Stimulated activated effector memory CD8-positive, alpha-beta T cell treated with anti-CD3 and anti-CD28 coated beads, Interleukin-12 subunit alpha, Interleukin-12 subunit beta, amount 100 ng/mL, for 72 hours (primary cell): ENCODE data around the gene KRTAP20-1.

Experiments
- ATAC-seq: fragments of 150-1000 bp; cut with Tn5 transposase; 2 replicates; pipeline ENCODE4 v1.10.0; 2021
- DNase-seq, 2 donors: peaks; one replicate each; pipeline ENCODE4 v3.0.0; 2021 to 2022; ENCODE audit warnings: low spot score in 2 of 2
- H3K27ac Mint-ChIP-seq: one replicate; pipeline ENCODE4 v1.8.0; 2022; ENCODE audit warnings: mild to moderate bottlenecking, mixed read lengths
- H3K36me3 Mint-ChIP-seq: one replicate; pipeline ENCODE4 v1.8.0; 2022; ENCODE audit warnings: mild to moderate bottlenecking, mixed read lengths
- H3K4me1 Mint-ChIP-seq: one replicate; pipeline ENCODE4 v1.8.0; 2022; ENCODE audit warnings: mixed read lengths
- H3K4me3 Mint-ChIP-seq: one replicate; pipeline ENCODE4 v1.8.0; 2022; ENCODE audit warnings: mild to moderate bottlenecking, mixed read lengths
- H3K9me3 Mint-ChIP-seq: one replicate; pipeline ENCODE4 v1.8.0; 2022; ENCODE audit warnings: mixed read lengths

KRTAP20-1 gene

GRCh38 chr21:30616125-30616524, at the start of gene KRTAP20-1:
TSS of gene KRTAP20-1 (plus strand) at chr21:30616425. CDS start at chr21:30616455, 30 bp downstream.
- no peak within 1 kb of the TSS for H3K27ac Mint-ChIP-seq
- ATAC-seq = no peak
- no peaks in the 10 kb centered on the region for H3K9me3 Mint-ChIP-seq
- no peak within 1 kb of the TSS for H3K4me3 Mint-ChIP-seq
- H3K4me1 Mint-ChIP-seq = no peaks in the 10 kb centered on the region
- no peak for DNase-seq
- no peaks in the 10 kb centered on the region for H3K36me3 Mint-ChIP-seq

- Mint-ChIP-seq H3K27ac (no peak overlapping the region), H3K4me3 (no peak overlapping the region), H3K36me3 (no peaks in the 10 kb centered on the region), H3K9me3 (peaks cover 2% of the 10 kb centered on the region), H3K4me1 (no peaks in the 10 kb centered on the region)
- ATAC-seq (no peak), DNase-seq (no peak)
These were observed 48.6 kb upstream of the KRTAP20-1 start for GRCh38 chr21:30567617-30568016.

GRCh38 chr21:30577766-30578165, 38.5 kb upstream of the KRTAP20-1 start:
- Mint-ChIP-seq H3K4me1 (no peaks in the 10 kb centered on the region), H3K36me3 (no peaks in the 10 kb centered on the region), H3K9me3 (peaks cover 6% of the 10 kb centered on the region), H3K27ac (no peak overlapping the region), H3K4me3 (no peak overlapping the region)
- ATAC-seq (no peak), DNase-seq (no peak)

- H3K9me3 Mint-ChIP-seq = peaks cover 3% of the 10 kb centered on the region
- no peak for ATAC-seq
- no peaks in the 10 kb centered on the region for H3K36me3 Mint-ChIP-seq
- H3K4me1 Mint-ChIP-seq = no peaks in the 10 kb centered on the region
- no peak overlapping the region for H3K4me3 Mint-ChIP-seq
- DNase-seq = no peak
- no peak overlapping the region for H3K27ac Mint-ChIP-seq
These were observed 36.9 kb upstream of the KRTAP20-1 start for GRCh38 chr21:30579346-30579745.

GRCh38 chr21:30580132-30580531, 36.1 kb upstream of the KRTAP20-1 start:
- H3K9me3 Mint-ChIP-seq = peaks cover 10% of the 10 kb centered on the region
- H3K27ac Mint-ChIP-seq = no peak overlapping the region
- no peak for ATAC-seq
- no peak overlapping the region for H3K4me3 Mint-ChIP-seq
- H3K4me1 Mint-ChIP-seq = no peaks in the 10 kb centered on the region
- no peak for DNase-seq
- H3K36me3 Mint-ChIP-seq = no peaks in the 10 kb centered on the region

GRCh38 chr21:30582870-30583269, 33.4 kb upstream of the KRTAP20-1 start:
- H3K9me3 Mint-ChIP-seq = peaks cover 7% of the 10 kb centered on the region
- no peak overlapping the region for H3K4me3 Mint-ChIP-seq
- ATAC-seq (no peak), DNase-seq (no peak)
- H3K27ac Mint-ChIP-seq = no peak overlapping the region
- no peaks in the 10 kb centered on the region for H3K36me3 Mint-ChIP-seq
- H3K4me1 Mint-ChIP-seq = no peaks in the 10 kb centered on the region

GRCh38 chr21:30590297-30590696, 25.9 kb upstream of the KRTAP20-1 start, which contains the start of gene KRTAP22-2:
TSS of gene KRTAP22-2 (minus strand) at chr21:30590397.
- DNase-seq (no peak), ATAC-seq (no peak)
- no peaks in the 10 kb centered on the region for H3K36me3 Mint-ChIP-seq
- H3K27ac Mint-ChIP-seq = no peak within 1 kb of the TSS
- H3K9me3 Mint-ChIP-seq = peaks cover 4% of the 10 kb centered on the region
- no peak within 1 kb of the TSS for H3K4me3 Mint-ChIP-seq
- no peaks in the 10 kb centered on the region for H3K4me1 Mint-ChIP-seq

GRCh38 chr21:30592140-30592539, 24.1 kb upstream of the KRTAP20-1 start, which contains the start of gene KRTAP6-3:
TSS of gene KRTAP6-3 (plus strand) at chr21:30592440. CDS start at chr21:30592446, 6 bp downstream.
- Mint-ChIP-seq H3K36me3 (no peaks in the 10 kb centered on the region), H3K4me1 (no peaks in the 10 kb centered on the region), H3K9me3 (peaks cover 4% of the 10 kb centered on the region), H3K27ac (no peak within 1 kb of the TSS), H3K4me3 (no peak within 1 kb of the TSS)
- ATAC-seq (no peak), DNase-seq (no peak)

- peaks cover 8% of the 10 kb centered on the region for H3K9me3 Mint-ChIP-seq
- no peaks in the 10 kb centered on the region for H3K4me1 Mint-ChIP-seq
- DNase-seq (no peak), ATAC-seq (no peak)
- no peak within 1 kb of the TSS for H3K27ac Mint-ChIP-seq
- no peak within 1 kb of the TSS for H3K4me3 Mint-ChIP-seq
- no peaks in the 10 kb centered on the region for H3K36me3 Mint-ChIP-seq
These were observed 17.4 kb upstream of the KRTAP20-1 start, which contains the start of gene KRTAP6-2 for GRCh38 chr21:30598802-30599201. TSS of gene KRTAP6-2 (minus strand) at chr21:30598902. CDS start at chr21:30598874, 28 bp downstream.

GRCh38 chr21:30600787-30601186, 15.4 kb upstream of the KRTAP20-1 start, which contains the start of gene KRTAP22-1:
TSS of gene KRTAP22-1 (plus strand) at chr21:30601087.
- Mint-ChIP-seq H3K4me1 (no peaks in the 10 kb centered on the region), H3K9me3 (peaks cover 8% of the 10 kb centered on the region), H3K4me3 (no peak within 1 kb of the TSS), H3K36me3 (no peaks in the 10 kb centered on the region), H3K27ac (no peak within 1 kb of the TSS)
- DNase-seq (no peak), ATAC-seq (no peak)

- Mint-ChIP-seq H3K36me3 (no peaks in the 10 kb centered on the region), H3K9me3 (peaks cover 16% of the 10 kb centered on the region), H3K27ac (no peak overlapping the region), H3K4me3 (no peak overlapping the region), H3K4me1 (no peaks in the 10 kb centered on the region)
- DNase-seq = no peak
- no peak for ATAC-seq
These were observed 10.3 kb upstream of the KRTAP20-1 start for GRCh38 chr21:30605968-30606367.

- H3K27ac Mint-ChIP-seq = no peak overlapping the region
- H3K36me3 Mint-ChIP-seq = no peaks in the 10 kb centered on the region
- H3K9me3 Mint-ChIP-seq = peaks cover 10% of the 10 kb centered on the region
- no peak overlapping the region for H3K4me3 Mint-ChIP-seq
- ATAC-seq (no peak), DNase-seq (no peak)
- H3K4me1 Mint-ChIP-seq = no peaks in the 10 kb centered on the region
These were observed 4.1 kb upstream of the KRTAP20-1 start for GRCh38 chr21:30612132-30612531.

GRCh38 chr21:30613836-30614235, 2.4 kb upstream of the KRTAP20-1 start, which contains the start of gene KRTAP6-1:
TSS of gene KRTAP6-1 (minus strand) at chr21:30613930. CDS start at chr21:30613904, 26 bp downstream.
- no peak for DNase-seq
- Mint-ChIP-seq H3K4me1 (no peaks in the 10 kb centered on the region), H3K9me3 (peaks cover 3% of the 10 kb centered on the region), H3K36me3 (no peaks in the 10 kb centered on the region), H3K27ac (no peak within 1 kb of the TSS), H3K4me3 (no peak within 1 kb of the TSS)
- no peak for ATAC-seq

GRCh38 chr21:30615199-30615598, 1.0 kb upstream of the KRTAP20-1 start:
- H3K36me3 Mint-ChIP-seq = no peaks in the 10 kb centered on the region
- no peaks in the 10 kb centered on the region for H3K4me1 Mint-ChIP-seq
- H3K9me3 Mint-ChIP-seq = peaks cover 3% of the 10 kb centered on the region
- no peak overlapping the region for H3K4me3 Mint-ChIP-seq
- no peak overlapping the region for H3K27ac Mint-ChIP-seq
- DNase-seq (no peak), ATAC-seq (no peak)

- no peak overlapping the region for H3K4me3 Mint-ChIP-seq
- H3K4me1 Mint-ChIP-seq = no peaks in the 10 kb centered on the region
- no peak for ATAC-seq
- no peak overlapping the region for H3K27ac Mint-ChIP-seq
- H3K9me3 Mint-ChIP-seq = no peaks in the 10 kb centered on the region
- no peak for DNase-seq
- no peaks in the 10 kb centered on the region for H3K36me3 Mint-ChIP-seq
These were observed 3.9 kb downstream of the KRTAP20-1 start for GRCh38 chr21:30620080-30620479.

GRCh38 chr21:30620522-30620921, 4.3 kb downstream of the KRTAP20-1 start, which contains the start of gene KRTAP20-4:
TSS of gene KRTAP20-4 (plus strand) at chr21:30620627.
- DNase-seq (no peak), ATAC-seq (no peak)
- H3K4me1 Mint-ChIP-seq = no peaks in the 10 kb centered on the region
- H3K36me3 Mint-ChIP-seq = no peaks in the 10 kb centered on the region
- no peak within 1 kb of the TSS for H3K27ac Mint-ChIP-seq
- H3K4me3 Mint-ChIP-seq = no peak within 1 kb of the TSS
- no peaks in the 10 kb centered on the region for H3K9me3 Mint-ChIP-seq
